Activated T-cell treated with anti-CD3 and anti-CD28 coated beads for 4 hours (primary cell): ENCODE results near the gene DLL1.

Source experiments
- DNase-seq: peaks from one replicate; pipeline ENCODE4 v3.0.0-alpha.2; 2020

Gene DLL1

DNA sequence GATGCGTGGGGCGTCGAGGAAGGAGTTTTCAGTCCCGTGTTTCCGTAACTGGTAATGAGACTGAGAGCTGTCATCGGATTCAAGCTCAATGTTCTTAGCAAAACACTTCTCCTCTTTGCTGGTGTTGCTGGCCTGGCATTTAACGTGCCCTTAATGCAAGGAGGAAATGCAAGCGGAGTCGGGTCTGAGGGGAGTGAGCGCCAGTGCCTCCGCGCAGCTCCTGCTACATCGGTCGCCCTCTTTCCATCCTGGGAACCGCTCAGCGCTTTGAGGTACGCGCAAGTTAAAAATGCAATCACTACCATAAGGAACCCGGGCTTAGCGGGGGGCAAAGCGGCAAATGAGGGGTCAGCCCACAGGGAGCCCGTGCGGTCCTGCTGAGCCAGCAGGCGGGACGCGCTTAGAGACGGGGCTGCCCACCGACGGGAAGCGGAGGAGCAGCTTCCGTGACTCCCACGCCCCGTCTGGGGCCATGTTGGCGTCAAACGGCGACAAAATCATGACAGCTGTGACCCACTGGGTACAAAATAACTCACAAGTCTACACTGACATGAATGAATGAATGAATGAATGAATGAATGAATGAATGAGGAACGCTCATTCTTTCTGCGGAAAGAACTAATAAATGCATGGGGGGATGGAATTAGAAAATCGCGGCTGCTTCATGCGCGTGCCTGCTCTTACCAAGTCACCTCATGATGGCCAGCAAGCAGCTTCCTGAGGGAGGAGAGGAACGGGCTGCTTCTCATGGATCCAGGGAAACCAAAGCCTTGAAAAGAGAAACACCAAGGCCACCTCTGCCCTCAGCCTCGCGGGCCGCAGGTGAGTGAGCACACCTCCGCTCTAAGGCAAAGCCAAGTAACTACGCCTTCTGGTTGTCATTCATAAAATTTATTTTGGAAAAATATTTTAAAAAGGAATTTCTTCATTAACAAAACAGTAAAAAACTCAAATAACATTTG, 9.3 kb downstream of the DLL1 start:
- no peak for DNase-seq

DNA sequence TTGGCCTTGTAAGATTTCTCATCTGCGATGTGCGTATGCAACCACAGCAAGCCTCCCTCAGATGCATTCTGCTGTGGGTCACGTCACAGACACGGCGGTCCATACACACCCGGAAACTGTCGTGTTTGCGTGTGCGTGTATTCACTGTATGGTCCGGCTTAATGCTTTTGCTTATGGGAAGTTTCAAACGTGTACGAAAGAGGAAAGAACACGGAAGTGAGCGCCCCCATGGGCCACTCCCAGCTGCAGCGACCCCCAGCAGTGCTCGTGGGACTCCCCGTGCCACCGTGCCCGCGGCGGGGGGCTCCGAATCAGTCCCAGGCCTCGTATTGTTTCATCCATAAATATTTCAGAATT, 10.2 kb downstream of the DLL1 start:
- DNase-seq, result no peak

DNA sequence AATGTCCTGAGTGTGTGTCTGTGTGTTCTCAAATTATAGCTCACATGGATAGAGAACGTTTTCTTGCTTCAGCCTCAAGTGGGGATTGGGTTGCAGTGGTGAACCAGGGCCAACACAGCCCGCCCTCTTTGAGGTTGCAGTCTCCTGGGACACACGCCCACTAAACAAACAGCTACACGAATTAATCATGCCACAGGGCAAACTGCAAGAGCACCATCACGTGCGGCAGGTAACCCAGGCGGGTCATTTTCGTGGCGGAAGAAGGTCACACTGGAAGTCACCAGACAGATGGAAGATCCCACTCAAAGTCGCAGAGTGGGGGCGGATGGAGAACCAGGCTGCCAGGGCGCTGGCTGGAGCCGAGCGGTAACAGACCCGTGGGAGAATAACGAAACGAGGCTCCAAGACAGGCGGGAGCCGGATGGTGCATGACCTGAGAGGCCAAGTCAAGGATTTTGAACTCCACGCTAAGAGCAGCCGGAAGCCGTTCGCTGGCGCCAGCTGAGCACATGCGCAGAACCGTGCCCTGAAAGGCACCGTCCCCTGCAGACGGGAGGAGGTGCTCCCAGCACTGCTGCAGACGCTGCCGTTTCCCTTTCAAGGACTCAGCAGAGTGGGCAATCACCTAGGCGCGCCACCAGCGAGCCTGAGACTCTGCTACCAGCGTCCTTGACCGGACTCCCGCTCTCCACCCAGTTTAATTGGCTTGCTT, 10.7 kb downstream of the DLL1 start:
- no peak for DNase-seq

DNA sequence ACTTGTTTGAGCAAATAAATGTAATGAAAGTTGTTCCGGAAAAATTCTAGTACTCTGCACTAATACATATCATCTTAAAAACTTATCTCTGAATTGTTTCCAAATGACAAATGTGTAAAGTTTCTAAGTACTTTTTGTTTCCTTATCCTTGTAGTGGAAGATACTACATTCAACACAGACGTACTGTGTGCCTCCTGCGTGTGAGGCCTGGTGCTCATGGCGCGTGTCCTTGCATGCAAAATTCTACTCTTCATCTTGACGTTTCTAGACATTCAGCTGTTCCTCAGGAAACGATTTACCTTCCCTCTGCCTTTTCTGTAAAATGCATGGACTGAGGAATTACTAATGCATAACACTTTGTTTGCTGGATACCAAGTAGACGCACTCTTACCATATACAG, 11.5 kb downstream of the DLL1 start:
- DNase-seq, result no peak

DNA sequence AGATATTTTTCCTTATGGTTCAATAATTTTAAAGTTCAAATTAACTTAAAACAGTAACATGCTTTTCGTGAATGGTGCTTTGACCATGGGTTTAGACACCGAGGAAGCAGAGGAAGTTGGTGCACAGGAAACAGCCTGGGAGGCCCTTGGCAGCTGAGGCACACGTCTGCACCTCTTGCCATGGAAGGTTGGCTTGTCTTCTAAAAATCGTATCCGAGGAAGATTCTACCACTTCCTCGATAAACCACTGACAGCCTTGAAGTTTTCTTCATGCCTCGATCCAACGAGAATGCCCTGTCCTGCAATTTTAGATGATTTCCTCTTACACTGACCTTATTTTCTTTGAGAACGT, 12.2 kb downstream of the DLL1 start:
- DNase-seq, result no peak

DNA sequence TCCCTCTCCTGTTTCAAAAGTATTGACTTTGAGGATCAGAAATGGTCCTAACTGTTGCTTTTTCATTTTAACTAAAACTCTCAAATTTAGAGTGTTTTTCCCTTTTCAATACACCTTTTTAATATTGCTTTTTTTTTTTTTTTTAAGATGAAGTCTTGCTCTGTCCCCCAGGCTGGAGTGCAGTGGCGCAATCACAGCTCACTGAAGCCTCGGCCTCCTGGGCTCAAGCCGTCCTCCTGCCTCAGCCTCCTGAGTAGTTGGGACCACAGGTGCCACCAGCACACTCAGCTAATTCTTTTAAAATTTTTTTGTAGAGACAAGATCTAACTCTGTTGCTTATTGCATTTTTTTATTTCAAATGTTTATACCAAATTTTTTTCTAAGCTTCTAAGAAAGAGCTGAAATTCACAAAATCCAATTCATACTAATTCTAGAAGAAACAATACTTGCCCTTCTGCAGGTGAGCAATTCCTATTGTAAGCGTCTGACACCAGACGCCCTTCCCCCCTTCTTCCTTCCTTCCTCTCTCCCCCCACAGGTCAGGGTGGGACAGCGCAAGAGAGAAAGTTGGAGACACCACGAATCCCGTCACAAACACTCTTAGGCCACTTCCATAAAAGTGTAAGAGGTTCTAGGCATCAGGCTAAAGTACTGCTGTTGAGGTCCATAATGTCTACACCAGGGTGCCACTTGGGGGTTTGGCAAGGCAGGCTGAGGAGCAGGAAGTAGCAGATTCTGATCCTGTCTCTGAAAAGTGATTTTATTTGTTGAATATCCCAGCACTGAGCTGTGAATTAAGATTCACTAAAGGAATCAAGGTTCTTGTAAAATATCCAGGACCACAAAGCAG, 12.8 kb downstream of the DLL1 start:
- no peak for DNase-seq

DNA sequence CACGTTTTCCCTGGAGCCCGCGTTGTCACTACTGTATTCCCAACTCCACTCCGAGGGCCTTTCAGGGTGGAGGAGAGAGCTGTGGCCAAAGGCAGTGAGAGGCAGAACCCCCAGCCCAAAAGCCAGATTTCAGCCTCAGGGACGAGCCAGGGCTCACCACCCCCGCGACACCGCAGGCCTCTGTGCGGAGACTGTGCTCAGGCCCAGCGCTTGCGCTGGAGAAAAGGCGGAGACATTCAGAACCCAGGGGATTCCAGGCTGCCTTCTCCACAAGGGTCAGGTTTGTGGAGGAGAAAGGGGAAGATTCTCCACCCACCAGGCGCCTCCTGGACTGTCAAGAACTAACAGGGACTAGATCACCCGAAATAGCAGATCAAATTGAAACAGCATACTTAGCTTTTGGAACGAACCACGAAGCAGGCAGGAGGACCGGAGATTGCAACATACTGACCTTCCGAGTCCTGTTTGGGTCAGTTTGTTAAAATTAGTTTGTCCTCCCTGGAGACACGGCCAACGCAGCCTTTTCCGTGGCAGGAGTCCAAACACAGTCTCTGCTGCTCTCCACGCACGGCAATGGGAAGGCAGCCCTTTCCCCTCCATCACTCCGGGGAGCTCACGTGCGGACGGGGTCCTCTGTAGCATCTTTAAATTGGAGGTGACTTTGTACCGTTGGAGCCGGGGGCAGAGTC, 14.4 kb downstream of the DLL1 start:
- DNase-seq, result no peak

DNA sequence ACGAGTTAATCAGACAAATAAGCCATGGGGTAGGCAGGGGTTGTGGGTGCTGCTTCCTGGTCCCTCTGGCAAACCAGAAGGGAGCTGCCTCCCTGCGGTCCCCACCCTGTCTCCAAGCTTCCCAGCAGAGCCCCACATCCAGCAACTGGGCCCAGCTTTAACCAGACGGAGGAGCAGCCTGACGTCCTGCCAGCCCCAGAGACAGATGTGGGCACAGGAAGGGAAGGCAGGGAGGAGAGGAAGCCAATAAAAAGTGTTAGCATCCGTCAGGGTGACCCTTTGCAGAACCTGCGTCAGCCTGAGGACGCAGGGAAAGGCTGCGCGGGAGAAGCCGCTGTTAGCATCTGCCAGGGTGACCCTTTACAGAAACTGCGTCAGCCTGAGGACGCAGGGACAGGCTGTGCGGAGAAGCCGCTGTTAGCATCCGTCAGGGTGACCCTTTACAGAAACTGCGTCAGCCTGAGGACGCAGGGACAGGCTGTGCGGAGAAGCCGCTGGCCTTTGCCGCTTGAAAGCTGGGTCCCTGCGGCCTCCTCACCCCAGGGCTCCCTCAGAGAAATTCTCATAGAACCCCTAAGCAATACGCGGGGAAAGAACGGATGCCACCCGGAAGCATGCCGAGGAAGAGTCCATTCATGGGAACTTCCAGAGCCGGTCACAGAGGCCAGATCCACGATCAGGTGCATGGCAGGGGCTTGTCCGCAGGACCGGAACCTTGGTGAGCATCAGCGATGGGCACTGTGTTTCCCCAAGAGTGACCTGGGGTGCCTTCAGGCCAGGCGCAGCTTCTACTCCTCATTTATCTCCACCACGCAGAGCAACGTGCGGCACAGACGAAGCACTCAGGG, 15.9 kb downstream of the DLL1 start:
- no peak for DNase-seq

DNA sequence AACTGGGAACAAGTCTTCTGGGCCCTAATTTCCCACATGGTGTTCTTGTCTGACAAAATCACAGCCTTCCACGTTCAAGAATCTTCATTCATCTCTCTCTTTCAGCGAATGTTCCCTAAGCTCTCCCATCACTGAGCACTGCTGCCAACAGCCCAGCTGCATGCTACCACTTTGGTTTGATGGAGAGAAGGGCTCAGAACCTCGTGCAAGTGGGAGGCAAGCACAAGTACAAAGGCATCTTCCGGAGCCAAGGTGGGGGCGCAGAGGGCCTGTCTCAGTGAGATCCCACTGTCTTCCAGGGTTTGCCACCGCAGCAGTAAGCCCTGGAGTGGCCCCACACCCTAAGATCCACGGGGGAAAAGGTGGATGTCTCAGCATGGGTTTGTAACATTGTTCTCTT, 17.2 kb downstream of the DLL1 start:
- DNase-seq, result no peak

DNA sequence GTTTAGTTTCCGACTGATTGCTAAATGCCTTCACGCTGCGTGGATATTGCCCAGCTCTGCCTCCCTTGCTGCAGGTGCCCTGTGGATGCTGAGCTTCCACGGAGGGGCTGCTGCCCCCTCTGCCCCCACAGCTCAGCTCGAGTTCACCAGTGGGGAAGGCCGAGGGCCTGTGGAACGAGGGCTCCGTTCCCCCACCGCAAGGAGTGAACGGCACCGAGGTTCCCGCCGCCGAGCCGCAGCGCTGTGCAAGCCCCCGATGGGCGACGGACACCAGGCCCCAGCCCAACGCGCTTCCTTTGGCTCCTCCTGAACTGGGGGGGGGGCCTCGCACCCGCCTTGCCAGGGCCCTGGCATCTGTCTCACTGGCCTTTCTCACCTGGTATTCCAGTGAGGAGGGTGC, 17.7 kb downstream of the DLL1 start:
- no peak for DNase-seq

DNA sequence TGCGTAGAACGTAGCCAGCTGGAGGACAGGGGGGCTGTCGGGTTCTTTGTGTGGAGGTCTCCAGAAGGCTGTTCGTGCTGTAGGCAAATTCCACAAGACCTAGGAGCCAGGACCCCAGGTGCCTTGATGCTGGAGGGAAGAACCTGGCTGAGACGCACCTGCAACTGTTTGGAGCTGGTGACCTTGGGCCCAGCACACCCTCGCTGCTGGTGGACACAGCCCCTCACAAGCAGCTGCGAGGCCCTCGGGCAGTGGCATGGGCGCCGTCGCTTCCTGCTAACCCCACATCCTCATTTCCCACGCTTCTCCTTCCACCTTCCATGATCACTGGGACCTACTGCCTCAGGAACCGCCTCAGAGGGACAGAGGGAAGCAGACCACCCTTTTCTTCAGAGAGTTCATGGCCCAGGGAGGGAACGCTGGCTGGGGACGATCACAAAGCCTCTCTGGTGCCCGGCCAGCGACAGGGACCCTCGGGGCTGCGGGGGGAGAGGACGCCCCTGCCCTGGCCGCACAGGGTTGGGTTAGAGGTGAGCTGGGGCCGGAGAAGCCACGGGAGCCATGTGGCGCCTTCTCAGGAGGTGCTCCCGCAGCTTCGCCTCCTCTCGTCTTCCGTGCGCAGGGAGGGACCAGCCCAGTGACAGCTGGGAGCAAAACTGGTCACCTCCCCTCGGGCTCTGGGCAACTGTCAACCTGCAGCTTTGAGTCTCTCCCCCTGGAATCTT, 18.4 kb downstream of the DLL1 start:
- no peak for DNase-seq

DNA sequence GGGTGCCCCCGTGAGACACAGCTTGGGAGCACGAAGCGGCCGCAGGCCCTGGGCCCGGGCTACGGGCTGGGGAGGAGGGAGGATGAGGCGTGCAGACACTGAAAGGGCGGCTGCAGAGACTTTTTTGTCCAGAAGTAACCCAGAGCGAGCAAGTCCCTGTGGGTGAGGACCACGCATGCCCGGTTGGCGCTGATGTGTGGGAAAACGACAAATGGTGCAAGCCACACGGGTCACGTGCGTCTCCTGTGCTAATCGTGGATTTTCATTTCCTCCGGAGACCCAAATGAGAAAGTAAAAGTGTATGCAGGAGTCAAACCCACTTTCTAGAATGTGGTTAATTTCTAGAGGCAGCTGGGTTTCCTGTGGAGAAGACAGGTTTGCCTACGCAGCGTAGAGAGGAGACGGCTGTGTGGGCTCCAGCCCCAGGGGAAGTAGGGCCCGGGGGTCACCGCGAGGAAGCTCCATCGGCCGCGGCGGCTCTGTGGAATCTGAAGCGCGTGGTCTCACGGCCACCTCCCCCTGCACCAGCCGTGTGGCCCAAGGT, 19.0 kb downstream of the DLL1 start:
- DNase-seq, result peak; percentile 53

DNA sequence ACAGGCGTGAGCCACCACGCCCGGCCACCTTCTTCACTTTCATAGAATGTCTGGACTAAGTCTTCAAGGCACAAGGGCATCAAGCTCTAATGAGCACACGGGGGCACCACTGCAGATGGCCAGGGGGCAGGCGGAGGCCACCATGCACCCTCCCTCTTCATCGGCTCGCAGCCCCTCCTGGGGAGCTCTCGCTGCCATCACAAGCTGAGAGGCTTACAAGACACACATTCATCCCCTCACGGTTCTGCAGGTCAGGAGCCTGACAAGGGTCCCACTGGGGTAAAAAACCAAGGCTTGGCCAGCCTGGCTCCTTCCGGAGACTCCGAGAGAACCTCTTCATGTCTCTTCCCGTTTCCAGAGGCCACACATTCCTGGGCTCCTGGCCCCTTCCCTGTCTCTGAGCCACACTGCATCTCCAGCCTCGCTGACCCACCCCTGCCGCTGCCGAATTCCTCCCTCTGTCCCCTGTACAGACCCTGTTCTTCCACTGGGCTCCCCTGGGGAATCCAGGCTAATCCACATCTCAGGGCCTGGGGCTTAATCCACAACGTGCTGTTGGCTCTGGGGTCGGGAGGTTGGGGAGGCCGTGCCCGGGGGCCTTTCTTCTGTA, 19.8 kb downstream of the DLL1 start:
- DNase-seq, result no peak

DNA sequence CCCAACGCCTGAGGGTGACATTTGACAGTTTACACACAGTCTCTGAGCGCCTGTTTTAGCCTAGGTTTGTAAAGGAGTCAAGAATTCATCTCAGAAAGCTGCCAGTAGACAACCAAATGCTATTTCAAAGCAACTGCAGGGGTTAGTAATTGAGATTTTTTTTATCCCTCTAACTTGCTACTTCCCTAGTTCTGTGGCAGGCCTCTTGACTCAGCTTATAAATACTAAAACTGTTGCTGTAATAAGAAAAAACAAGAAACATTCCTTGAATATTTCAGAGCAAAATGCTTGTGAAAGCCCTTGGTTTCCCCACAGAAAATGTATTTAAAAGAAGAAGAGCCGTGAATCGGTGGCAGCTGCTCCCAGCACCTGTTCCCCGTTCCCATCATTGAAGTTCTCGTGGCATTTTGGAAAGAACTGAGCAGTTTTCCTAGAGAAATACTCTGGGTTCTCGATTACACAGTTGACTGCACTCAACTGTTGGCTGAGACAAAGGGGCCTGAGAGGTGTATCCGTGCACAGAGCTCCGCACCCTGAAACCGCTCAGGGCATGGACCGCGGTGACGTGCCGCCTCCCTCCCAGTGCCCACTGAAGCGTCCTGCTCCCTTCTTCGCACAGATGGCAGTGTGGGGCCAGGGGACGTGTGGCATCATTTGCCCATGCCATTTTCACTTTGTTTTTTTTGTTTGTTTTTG, 20.9 kb downstream of the DLL1 start:
- no peak for DNase-seq

DNA sequence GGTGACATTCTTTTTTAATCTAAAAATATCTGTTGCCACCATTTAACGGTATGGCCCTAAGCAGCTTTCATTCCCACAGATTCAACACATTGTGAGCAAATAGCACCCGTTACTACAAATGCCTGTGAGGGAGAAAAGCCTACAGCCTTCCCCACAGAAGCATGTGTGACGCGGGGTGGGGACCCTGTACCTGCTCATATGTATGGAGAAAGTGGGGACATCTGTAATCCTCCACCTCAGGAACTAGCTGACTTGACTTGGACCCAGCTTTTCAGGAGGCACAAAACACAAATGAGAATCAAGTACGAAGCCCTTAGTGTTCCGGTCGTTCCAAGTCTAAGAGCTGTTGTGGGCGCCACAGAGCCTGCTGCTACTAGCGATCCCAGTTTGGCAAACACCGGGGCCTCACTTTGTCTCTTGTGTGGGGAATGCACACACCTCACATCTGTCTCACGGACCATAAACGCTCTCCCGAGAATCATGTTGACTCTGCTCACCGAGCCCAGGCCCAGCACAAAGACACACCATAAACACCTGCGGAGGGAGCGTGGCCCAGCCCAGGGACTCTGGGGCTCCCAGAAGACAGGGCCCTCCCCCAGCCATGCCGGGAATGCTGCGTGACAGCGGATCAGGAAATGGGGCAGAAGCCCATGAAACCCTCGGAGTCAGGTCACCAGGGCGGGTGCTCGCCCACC, 21.6 kb downstream of the DLL1 start:
- no peak for DNase-seq

DNA sequence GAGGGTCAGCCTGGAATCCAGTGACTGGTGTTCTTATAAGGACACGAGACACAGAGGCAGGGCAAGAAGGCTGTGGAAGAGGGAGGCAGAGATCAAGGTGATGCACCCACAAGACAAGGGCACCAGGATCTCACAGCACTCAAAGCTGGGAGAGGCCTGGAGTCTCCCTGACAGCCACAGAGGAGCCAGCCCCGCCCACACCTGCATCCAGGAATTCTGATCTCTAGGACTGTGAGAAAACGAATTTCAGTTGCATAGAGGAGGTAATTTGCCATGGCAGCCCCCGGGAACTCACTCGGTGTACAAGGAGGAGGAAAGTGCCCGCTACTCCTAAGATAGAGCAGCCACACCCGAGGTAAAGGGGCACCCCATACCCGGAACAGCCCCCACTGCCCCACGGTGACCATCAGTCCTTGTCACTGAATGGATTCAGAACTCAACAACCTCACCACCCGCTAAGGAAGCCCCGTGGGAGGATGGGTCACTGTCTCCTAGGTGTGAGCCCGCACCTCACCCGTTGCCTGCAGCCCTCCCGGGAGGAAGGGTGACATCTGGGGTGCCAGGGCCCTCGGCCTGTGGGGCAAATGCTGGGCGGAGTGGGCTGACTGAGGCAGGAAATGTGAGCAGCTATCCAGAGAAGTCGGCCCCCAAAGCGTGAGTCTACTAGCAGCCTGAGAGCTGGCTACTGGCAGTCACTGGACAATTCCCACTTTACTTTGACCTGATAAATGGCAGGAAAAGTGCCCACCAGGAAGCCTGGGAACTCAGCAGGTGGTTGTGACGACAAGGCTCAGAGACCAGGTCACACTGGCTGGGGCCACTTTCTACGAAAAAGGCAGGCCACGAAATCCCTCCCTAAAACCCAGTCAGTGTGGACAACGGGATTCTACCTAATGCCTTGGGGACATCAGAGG, 22.4 kb downstream of the DLL1 start:
- no peak for DNase-seq

DNA sequence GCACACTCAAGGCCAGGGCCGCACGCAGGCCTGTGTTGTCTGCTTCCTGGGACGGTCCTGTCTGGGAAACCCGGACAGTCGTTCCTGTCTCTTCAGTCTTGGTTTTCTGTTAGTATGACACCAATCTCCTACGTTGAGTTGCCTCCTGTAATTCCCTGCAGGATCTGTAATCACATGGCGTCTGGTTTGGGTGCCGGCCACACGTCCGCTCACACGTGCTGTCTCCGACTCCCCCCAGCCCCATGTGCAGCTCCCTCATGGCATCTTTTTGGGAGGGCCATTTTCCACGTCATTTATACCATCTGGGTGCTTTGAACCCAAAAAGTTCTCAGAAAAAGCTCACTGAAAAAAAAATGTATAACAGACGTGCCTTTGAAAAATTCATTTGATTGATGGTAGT, 23.2 kb downstream of the DLL1 start:
- DNase-seq, result no peak
